SJCRH30 (cell line): ENCODE results near the gene ZNF407. TPM values are rescaled to one million over a fixed set of nuclear protein-coding genes. Genes with fewer than 3 reads are reported as not detected.

Experiments
- DNase-seq, 2 experiments: peaks; one replicate each; pipeline ENCODE4 v3.0.0-alpha.2; 2015 to 2020
- H3K27ac ChIP-seq: fragments of 250-450 bp; sonication (Bioruptor Pico); 2 replicates; pipeline ENCODE4 v1.5.1; 2020; ENCODE audit warnings: mild to moderate bottlenecking, moderate library complexity
- H3K27me3 ChIP-seq: fragments of 250-450 bp; sonication (Bioruptor Pico); 2 replicates; pipeline ENCODE4 v1.5.1; 2020; ENCODE audit warnings: mild to moderate bottlenecking, moderate library complexity
- H3K36me3 ChIP-seq: fragments of 250-450 bp; sonication (Bioruptor Pico); 2 replicates; pipeline ENCODE4 v1.5.1; 2020; ENCODE audit warnings: mild to moderate bottlenecking, moderate library complexity
- H3K4me1 ChIP-seq: fragments of 250-450 bp; sonication (Bioruptor Pico); 2 replicates; pipeline ENCODE4 v1.5.1; 2020; ENCODE audit warnings: mild to moderate bottlenecking, moderate library complexity
- H3K4me3 ChIP-seq: fragments of 250-450 bp; sonication (Bioruptor Pico); 2 replicates; pipeline ENCODE4 v1.5.1; 2020; ENCODE audit warnings: mild to moderate bottlenecking, moderate library complexity
- H3K9me3 ChIP-seq: fragments of 250-450 bp; sonication (Bioruptor Pico); replicated peaks from 2 replicates; pipeline ENCODE4 v1.5.1; 2020; ENCODE audit warnings: mild to moderate bottlenecking, moderate library complexity
- total RNA-seq: library from RNA; depleted of rRNA; stranded (reverse); fragments of >200 nt; shearing (Covaris generic); gene quantifications from 2 replicates; pipeline ENCODE4 v1.2.3, GENCODE V29; 2014

ZNF407 gene
- total RNA-seq, 1 experiment from 2014 or later, result 9.5 TPM

DNA sequence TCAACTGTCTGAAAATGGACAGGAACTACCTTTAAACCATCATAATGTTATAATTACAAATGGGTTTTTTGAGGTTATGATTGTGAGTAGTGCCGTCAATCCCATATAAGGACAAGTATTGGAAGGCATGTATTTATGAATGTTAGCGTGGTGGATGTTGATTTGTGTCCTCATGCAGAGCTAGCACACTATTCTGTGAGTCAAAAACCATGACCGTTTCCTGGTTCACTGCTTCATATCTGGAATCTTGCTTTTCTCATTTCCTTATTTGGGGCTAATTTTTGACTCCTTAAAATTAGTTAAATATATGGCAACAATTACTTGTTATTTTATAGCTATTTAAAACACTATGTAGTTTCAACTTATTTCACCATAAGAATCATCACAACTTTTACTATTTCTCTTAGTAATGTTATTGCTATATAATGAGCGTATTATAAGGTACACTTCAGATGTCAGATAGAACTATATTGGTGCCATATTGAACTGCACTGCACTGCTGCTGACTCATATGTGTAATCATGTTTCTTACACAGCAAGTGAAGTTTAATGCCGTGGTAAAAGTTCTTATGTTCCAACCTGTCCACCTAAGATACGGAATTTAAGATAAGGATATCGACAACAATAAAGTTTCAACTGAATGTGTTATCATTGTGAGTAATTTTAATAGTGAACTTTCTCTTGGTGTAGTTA, 418.5 kb downstream of the ZNF407 start:
- H3K4me1 ChIP-seq, result no peaks in the 10 kb centered on the region
- no peaks in the 10 kb centered on the region for H3K27me3 ChIP-seq
- no peaks in the 10 kb centered on the region for H3K36me3 ChIP-seq
- no peaks in the 10 kb centered on the region for H3K9me3 ChIP-seq
- H3K27ac ChIP-seq, result no peak overlapping the region
- H3K4me3 ChIP-seq, result no peak overlapping the region
- DNase-seq, result no peak

DNA sequence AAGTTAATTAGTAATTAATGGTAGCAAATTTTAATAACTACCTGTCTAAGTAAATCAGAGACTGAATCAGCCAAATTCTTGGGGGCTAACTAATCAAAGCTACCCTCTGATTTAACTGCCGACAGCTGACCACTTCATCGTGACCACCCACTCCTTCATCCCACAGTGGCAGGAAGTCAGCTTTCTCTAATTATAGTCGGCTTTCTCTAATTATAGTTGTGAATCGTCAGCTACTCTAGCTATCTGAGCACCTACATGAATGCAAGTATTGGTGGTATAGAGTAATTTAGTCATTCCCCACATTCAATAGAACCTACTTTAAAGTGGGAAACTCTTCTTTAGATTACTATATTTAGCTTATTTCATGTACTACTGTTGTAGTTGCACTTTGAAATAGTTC, 425.8 kb downstream of the ZNF407 start:
- Histone ChIP-seq H3K27ac (no peak overlapping the region), H3K4me1 (no peaks in the 10 kb centered on the region), H3K9me3 (no peaks in the 10 kb centered on the region), H3K4me3 (no peak overlapping the region), H3K36me3 (no peaks in the 10 kb centered on the region), H3K27me3 (no peaks in the 10 kb centered on the region)
- no peak for DNase-seq

DNA sequence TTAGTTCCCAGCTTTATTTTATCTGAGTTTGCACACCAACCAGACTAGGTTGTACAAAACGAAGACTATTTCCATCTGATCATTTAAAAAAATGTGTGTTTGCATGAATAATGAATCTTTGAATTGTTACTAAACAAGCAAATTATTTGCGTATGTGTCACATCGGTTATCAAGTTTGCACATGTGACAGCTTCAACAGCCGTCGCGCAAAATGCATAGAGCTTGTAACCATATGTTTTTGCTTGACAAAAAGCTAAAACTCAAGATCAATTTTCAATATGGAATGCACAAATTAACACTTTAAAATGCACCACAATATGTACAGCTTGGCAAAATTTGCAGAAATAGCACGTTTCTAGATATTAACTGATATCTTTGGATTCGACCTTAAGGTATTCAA, 427.2 kb downstream of the ZNF407 start:
- Histone ChIP-seq H3K4me3 (no peak overlapping the region), H3K27me3 (no peaks in the 10 kb centered on the region), H3K9me3 (no peaks in the 10 kb centered on the region), H3K4me1 (no peaks in the 10 kb centered on the region), H3K27ac (no peak overlapping the region), H3K36me3 (no peaks in the 10 kb centered on the region)
- no peak for DNase-seq

DNA sequence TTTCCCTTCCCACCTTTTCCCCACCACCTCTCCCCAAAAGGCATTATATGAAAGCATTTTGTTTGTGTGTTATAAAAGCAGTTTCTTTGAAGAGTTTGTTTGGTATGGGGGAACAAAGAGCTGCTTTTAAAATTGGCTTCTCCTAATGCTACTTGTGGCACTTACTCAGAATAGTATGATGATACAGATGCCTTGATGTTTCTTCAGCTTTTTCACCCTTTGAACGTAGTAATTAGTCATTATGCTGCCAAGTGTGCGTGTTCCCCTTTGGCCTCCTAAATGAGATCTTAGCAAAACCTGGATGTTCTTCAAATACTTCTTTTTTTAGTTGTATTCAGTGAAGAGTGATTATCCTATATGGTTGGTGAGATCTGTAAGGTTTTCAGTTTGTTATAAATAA, 427.9 kb downstream of the ZNF407 start:
- Histone ChIP-seq H3K27ac (no peak overlapping the region), H3K36me3 (no peaks in the 10 kb centered on the region), H3K4me1 (no peaks in the 10 kb centered on the region), H3K4me3 (no peak overlapping the region), H3K9me3 (no peaks in the 10 kb centered on the region), H3K27me3 (no peaks in the 10 kb centered on the region)
- DNase-seq, result no peak

DNA sequence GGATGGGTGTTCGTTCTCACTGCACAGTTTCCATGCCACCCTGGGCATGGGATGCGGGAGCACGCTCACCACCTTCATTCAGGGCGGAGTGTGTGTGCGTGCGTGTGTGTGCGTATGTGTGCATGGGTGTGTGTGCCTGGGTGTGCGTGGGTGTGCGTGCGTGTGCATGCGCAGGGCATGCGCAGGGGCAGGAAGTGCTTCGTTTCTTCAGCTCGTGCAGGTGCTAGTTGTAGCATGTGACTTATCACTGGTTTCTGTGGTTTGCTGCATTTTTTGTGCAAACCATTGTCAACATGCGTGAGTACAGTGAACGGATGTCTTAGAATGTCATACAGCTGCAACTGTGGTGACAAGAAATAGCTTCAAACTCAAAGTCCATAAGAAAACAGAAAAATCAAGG, 431.8 kb downstream of the ZNF407 start:
- no peak overlapping the region for H3K27ac ChIP-seq
- H3K4me1 ChIP-seq, result no peaks in the 10 kb centered on the region
- no peaks in the 10 kb centered on the region for H3K27me3 ChIP-seq
- DNase-seq, result no peak
- no peaks in the 10 kb centered on the region for H3K9me3 ChIP-seq
- no peaks in the 10 kb centered on the region for H3K36me3 ChIP-seq
- H3K4me3 ChIP-seq, result no peak overlapping the region

DNA sequence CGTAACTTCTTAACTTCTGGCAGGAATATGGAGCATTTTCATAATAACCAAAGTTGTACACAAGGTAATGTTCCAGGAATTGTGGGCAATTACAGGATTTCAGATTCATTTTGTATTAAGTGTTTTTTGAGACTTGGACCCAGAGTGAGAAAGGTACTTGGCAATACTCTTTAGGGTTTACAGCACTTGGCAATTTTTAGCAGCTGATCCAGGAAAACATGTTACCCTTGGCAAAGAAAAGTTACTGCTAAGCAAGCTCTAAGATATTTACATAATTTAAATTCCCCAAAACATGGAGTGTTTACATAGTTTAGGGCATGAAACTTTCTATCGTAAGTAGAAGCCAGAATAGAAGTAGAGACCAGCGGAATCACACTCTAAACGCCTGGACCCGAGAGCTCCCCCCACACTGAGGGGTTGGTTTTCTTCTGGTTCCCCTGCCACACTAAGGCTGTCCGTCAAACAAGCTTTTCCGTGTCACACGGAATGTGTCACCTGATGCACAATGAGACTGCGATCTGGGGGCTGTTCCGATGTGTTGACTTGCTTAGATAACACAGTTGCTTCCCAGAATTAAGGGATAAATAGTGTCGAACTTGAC, 434.1 kb downstream of the ZNF407 start:
- Histone ChIP-seq H3K9me3 (no peaks in the 10 kb centered on the region), H3K27me3 (no peaks in the 10 kb centered on the region), H3K4me1 (no peaks in the 10 kb centered on the region), H3K36me3 (no peaks in the 10 kb centered on the region), H3K4me3 (no peak overlapping the region), H3K27ac (no peak overlapping the region)
- DNase-seq, result no peak

DNA sequence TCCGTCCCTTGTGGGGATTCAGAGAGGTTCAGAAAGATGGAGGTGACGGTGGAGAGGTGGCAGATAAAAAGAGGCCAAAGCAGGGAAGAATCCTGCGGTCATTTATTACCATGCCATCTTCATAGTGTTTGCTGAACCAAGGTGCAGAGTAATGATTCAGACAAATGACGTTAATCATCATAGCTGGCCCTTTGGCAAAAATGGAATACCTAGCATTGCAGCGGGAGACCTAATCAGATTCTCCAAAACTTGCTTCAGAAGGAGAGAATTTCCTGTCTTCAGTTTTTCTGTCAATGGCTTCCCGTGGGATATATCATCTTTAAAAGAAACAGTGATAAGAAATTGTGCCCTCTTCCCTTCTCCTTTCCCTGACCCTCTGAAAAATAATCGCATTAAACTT, 435.8 kb downstream of the ZNF407 start:
- H3K36me3 ChIP-seq, result no peaks in the 10 kb centered on the region
- no peaks in the 10 kb centered on the region for H3K4me1 ChIP-seq
- no peak for DNase-seq
- no peak overlapping the region for H3K27ac ChIP-seq
- H3K9me3 ChIP-seq, result no peaks in the 10 kb centered on the region
- H3K4me3 ChIP-seq, result no peak overlapping the region
- no peaks in the 10 kb centered on the region for H3K27me3 ChIP-seq

DNA sequence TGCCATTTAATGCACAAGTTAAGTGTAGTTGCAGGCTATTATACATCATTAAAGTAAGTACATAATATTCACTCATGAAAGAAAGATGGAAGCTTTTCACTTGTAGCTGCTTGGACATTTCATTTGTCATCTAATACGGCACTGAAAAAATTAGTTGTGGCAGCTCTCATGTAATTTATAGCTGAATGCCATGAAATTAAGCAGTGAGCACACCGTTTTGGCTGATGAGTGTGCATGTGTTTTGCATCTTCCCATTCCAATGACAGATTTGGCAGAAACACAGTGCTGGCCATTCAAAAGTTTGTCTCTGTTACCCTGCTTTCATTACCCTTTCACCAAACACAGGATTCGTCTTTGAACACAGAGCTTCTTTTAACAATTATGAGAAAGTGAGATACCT, 437.3 kb downstream of the ZNF407 start:
- H3K4me3 ChIP-seq, result no peak overlapping the region
- H3K27ac ChIP-seq, result no peak overlapping the region
- no peaks in the 10 kb centered on the region for H3K9me3 ChIP-seq
- DNase-seq, result no peak
- H3K36me3 ChIP-seq, result no peaks in the 10 kb centered on the region
- no peaks in the 10 kb centered on the region for H3K27me3 ChIP-seq
- H3K4me1 ChIP-seq, result no peaks in the 10 kb centered on the region

DNA sequence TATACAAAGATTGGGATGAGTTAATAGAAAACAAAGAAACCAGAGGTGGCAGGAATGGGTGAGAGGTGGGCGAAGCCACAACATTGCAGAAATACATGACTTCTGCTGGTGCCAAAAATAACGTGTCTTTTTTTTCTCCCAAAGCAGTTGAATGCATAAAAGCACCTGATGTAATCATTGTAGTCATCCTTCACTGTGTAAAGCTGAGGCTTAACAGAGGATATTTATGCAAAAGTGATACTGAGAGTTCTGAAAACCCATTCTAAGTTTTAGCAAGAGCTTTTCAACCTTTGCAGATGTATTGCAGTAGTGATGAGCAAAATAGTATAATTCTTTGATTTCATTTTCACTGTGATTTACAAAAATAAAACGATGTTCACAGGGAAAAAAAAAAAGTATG, 438.3 kb downstream of the ZNF407 start:
- Histone ChIP-seq H3K36me3 (no peaks in the 10 kb centered on the region), H3K4me1 (no peaks in the 10 kb centered on the region), H3K27me3 (no peaks in the 10 kb centered on the region), H3K4me3 (no peak overlapping the region), H3K9me3 (no peaks in the 10 kb centered on the region), H3K27ac (no peak overlapping the region)
- DNase-seq, result no peak

DNA sequence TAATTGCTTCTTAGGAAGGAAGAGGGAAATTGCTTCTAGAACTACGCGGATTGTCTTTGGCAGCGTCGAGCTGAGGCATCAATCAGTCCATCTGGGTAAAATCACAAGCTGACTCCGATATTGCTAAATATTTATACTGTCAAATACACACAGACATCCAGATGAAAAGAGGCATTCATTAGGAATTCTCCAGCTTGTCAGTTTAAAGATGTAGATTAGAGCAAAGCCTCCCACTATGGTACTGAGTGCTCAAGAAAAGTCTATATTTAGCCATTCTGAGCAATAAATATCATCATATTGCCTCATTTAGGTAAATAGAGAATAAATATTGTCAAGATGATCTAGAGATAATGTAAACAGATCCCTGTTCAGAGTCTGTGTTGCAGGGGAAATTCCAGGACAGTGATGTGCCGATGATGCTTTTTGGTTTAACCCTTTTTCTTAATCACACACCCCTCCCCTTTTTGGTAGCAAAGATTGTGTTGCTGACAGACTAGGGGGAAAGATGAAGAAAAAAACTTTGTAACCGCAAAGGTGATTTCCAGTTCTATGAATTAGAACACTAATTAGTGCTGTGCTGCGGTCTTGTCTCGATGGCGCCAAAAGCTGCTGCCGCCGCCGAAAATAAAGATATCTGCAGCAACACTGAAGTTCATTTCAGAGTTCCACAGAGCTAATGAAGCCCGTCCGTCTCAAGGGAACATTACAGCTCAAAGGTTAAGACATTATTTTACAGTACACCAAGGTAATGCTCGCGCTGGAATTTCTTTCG, 439.4 kb downstream of the ZNF407 start:
- no peaks in the 10 kb centered on the region for H3K36me3 ChIP-seq
- no peaks in the 10 kb centered on the region for H3K9me3 ChIP-seq
- no peak for DNase-seq
- H3K27ac ChIP-seq, result no peak overlapping the region
- no peaks in the 10 kb centered on the region for H3K4me1 ChIP-seq
- no peaks in the 10 kb centered on the region for H3K27me3 ChIP-seq
- no peak overlapping the region for H3K4me3 ChIP-seq

DNA sequence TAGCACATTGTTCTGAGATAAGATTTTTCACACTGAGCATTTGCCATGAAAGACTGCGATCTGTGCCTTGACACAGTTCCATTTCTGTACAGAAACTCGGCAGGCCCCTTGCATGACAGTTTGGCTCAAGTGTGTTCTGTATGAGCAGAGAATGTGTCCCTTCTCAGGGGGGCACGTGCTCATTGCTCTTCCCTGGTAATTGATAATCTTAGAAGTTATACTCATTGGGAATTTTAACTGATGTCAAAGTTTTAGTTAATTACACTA, 440.0 kb downstream of the ZNF407 start:
- Histone ChIP-seq H3K27me3 (no peaks in the 10 kb centered on the region), H3K4me3 (no peak overlapping the region), H3K36me3 (no peaks in the 10 kb centered on the region), H3K4me1 (no peaks in the 10 kb centered on the region), H3K9me3 (no peaks in the 10 kb centered on the region), H3K27ac (no peak overlapping the region)
- no peak for DNase-seq

DNA sequence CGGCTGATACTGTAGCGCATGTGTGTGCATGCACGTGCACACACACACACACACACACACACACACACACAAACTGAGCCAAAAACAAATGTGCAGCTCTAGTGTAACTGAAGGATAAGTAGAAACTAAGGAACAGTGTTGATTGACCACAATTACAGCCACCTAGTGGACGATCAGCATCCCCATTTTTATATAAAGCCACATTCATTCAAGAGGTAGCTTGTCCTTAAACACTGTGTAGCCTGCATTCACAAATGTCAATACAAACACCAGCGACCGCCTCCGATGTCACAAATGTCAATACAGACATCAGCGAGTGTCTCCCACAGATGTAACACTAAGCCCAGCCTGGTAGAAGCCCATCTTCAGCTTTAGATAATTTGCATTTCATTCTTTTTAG, 443.9 kb downstream of the ZNF407 start:
- DNase-seq, result peak in 1 of 2 experiments; percentile 5
- Histone ChIP-seq H3K4me3 (no peak overlapping the region), H3K9me3 (no peaks in the 10 kb centered on the region), H3K4me1 (no peaks in the 10 kb centered on the region), H3K27ac (no peak overlapping the region), H3K36me3 (no peaks in the 10 kb centered on the region), H3K27me3 (no peaks in the 10 kb centered on the region)

DNA sequence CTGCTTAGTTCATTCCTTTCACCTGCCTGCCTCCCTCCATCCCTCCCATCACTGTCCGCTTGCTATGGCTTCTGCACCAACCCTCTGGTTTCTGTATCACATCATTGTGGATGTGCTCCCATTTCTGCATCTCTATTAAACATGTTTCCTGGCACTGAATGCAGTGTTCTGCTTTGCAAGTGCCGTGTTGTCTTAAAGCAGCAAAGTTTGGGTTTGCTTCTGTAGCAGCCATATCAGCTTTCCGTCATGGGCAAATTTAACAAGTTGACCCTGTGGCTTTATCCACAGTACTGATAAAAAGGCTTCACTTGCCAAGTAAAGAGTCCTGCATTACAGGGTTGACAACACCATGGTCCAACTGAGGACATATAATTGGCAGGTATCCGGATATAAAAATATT, 445.8 kb downstream of the ZNF407 start:
- Histone ChIP-seq H3K36me3 (no peaks in the 10 kb centered on the region), H3K27ac (no peak overlapping the region)

DNA sequence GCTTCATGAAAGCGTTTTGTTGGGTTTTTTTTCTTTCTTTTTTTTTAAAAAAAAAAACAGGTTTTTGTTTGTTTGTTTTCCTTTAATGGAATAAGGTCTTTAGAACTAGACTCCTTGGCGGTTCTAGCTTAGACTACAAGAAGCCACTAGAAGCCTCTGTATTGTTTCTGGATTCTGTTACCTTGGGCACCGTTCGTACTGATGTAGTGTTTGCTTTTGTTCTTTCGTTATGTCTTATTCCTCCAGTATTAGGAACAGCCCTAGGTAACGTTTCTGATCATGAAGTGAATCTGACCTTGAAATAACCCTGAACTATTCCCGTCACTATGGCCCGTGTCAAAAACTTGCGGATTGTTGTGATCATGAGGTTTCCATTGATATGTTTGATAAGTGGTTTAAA, 446.6 kb downstream of the ZNF407 start:
- Histone ChIP-seq H3K4me3 (no peak overlapping the region), H3K4me1 (no peaks in the 10 kb centered on the region), H3K9me3 (no peaks in the 10 kb centered on the region), H3K27me3 (no peaks in the 10 kb centered on the region), H3K36me3 (no peaks in the 10 kb centered on the region), H3K27ac (no peak overlapping the region)
- DNase-seq, result no peak

More for the DNA sequence above, 445.8 kb downstream of the ZNF407 start:
- no peaks in the 10 kb centered on the region for H3K27me3 ChIP-seq
- H3K4me1 ChIP-seq, result no peaks in the 10 kb centered on the region
- H3K4me3 ChIP-seq, result no peak overlapping the region
- no peak for DNase-seq
- no peaks in the 10 kb centered on the region for H3K9me3 ChIP-seq

DNA sequence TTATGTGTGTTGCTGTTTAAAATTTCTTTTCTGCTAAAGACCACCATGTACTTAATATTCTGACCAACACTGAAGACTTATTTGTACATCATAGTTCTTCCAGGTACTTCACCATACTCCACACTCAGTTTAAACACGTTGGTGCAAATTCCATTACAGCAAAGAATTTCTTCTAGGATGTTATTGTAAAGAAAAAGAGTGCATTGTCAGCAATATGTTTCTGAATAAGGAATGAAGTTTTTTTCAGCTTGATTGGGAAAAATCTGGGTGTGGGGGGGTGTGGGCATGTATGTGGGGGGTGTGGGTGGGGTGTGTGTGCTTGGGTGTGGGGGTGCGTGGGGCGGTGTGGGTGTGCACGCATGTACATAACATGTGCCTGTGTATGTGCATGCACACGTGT, 447.1 kb downstream of the ZNF407 start:
- Histone ChIP-seq H3K27me3 (no peaks in the 10 kb centered on the region), H3K9me3 (no peaks in the 10 kb centered on the region), H3K36me3 (no peaks in the 10 kb centered on the region), H3K27ac (no peak overlapping the region), H3K4me3 (no peak overlapping the region), H3K4me1 (no peaks in the 10 kb centered on the region)
- DNase-seq, result no peak

DNA sequence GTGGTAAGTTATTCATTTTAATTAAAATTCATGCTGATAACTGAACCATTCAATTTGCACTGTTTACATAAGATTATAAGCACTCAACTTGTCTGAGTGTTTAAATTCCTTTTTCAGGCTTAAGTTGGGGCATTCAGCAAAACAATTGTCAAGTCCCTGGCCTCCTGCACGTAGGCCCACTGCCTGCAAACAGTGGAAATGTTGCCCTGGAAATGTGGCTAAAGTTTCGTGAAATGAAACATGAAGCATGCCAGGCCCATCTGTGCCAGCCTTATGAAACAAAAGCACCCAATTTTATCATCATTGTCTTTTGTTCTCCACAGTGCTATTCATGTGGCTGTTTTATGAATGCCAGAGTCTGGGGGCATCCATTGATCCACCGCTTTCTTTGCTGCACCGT, 447.6 kb downstream of the ZNF407 start:
- no peak for DNase-seq
- Histone ChIP-seq H3K27me3 (no peaks in the 10 kb centered on the region), H3K27ac (no peak overlapping the region), H3K36me3 (no peaks in the 10 kb centered on the region), H3K4me1 (no peaks in the 10 kb centered on the region), H3K9me3 (no peaks in the 10 kb centered on the region), H3K4me3 (no peak overlapping the region)
